Measurements from ENCODE around the gene CPEB4.

Gene CPEB4

GRCh38 chr5:173941758-173942401, 53.7 kb downstream of the CPEB4 start:
- no peak for DNase-seq (ENCODE audit: low read depth in 2 of 2)

GRCh38 chr5:173944511-173944910, 56.4 kb downstream of the CPEB4 start:
- DNase-seq (ENCODE audit: low read depth in 2 of 2), result no peak

GRCh38 chr5:173945160-173945559, 57.0 kb downstream of the CPEB4 start:
- DNase-seq (ENCODE audit: low read depth in 2 of 2), result no peak

GRCh38 chr5:173946323-173946722, 58.2 kb downstream of the CPEB4 start:
- DNase-seq (ENCODE audit: low read depth in 2 of 2), result no peak

GRCh38 chr5:173950829-173951228, 62.7 kb downstream of the CPEB4 start:
- DNase-seq (ENCODE audit: low read depth in 2 of 2), result no peak

GRCh38 chr5:173953528-173954090, 65.5 kb downstream of the CPEB4 start:
- no peak for DNase-seq (ENCODE audit: low read depth in 2 of 2)

- DNase-seq (ENCODE audit: low read depth in 2 of 2), result no peak
Observed at GRCh38 chr5:173954671-173955521, 66.7 kb downstream of the CPEB4 start.

GRCh38 chr5:173960986-173961385, 72.8 kb downstream of the CPEB4 start:
- no peak for DNase-seq (ENCODE audit: low read depth in 2 of 2)

GRCh38 chr5:173961418-173961817, 73.3 kb downstream of the CPEB4 start:
- no peak for DNase-seq (ENCODE audit: low read depth in 2 of 2)

GRCh38 chr5:173962436-173962972, 74.4 kb downstream of the CPEB4 start:
- no peak for DNase-seq (ENCODE audit: low read depth in 2 of 2)

GRCh38 chr5:173963182-173963838, 75.2 kb downstream of the CPEB4 start:
- no peak for DNase-seq (ENCODE audit: low read depth in 2 of 2)

GRCh38 chr5:173963867-173964441, 75.8 kb downstream of the CPEB4 start:
- no peak for DNase-seq (ENCODE audit: low read depth in 2 of 2)

- no peak for DNase-seq (ENCODE audit: low read depth in 2 of 2)
Observed at GRCh38 chr5:173964506-173964905, 76.4 kb downstream of the CPEB4 start.

GRCh38 chr5:173967241-173967640, 79.1 kb downstream of the CPEB4 start:
- DNase-seq (ENCODE audit: low read depth in 2 of 2), result no peak

- no peak for DNase-seq (ENCODE audit: low read depth in 2 of 2)
Observed at GRCh38 chr5:173968154-173968797, 80.1 kb downstream of the CPEB4 start.

GRCh38 chr5:173969167-173970049, 81.3 kb downstream of the CPEB4 start:
- no peak for DNase-seq (ENCODE audit: low read depth in 2 of 2)

- no peak for DNase-seq (ENCODE audit: low read depth in 2 of 2)
Observed at GRCh38 chr5:173970878-173971650, 82.9 kb downstream of the CPEB4 start.

GRCh38 chr5:173971681-173972345, 83.7 kb downstream of the CPEB4 start:
- DNase-seq (ENCODE audit: low read depth in 2 of 2), result no peak

- DNase-seq (ENCODE audit: low read depth in 2 of 2), result no peak
Observed at GRCh38 chr5:173972607-173972924, 84.4 kb downstream of the CPEB4 start.

All from stimulated activated CD4-positive, alpha-beta T cell treated with anti-CD3 and anti-CD28 coated beads, Interleukin-4, amount 100 ng/mL, for 48 hours (primary cell).